Fibroblast of mammary gland (primary cell): ENCODE measurements around the gene RAX2.

Experiments used
- DNase-seq: peaks from one replicate; pipeline ENCODE4 v3.0.0-alpha.2; 2010; ENCODE audit warnings: low read depth
- H3K4me3 ChIP-seq: 2 replicates; pipeline ENCODE4 v1.5.1; 2011; ENCODE audit warnings: low read depth, mild to moderate bottlenecking, low read length, moderate library complexity; ENCODE audit not compliant: control insufficient read depth
- CTCF ChIP-seq: conservative IDR thresholded peaks from 2 replicates; pipeline ENCODE4 v1.5.1; 2011; ENCODE audit warnings: low read depth, low read length, inconsistent platforms; ENCODE audit not compliant: control insufficient read depth, insufficient read depth

RAX2 gene

GRCh38 chr19:3784607-3785450 lies 12.8 kb upstream of the RAX2 start:
- no peak overlapping the region for H3K4me3 ChIP-seq
- no peak for TF ChIP-seq CTCF
- peak; percentile 12 for DNase-seq

- peak; percentile 22 for TF ChIP-seq CTCF
- H3K4me3 ChIP-seq: no peak overlapping the region
- DNase-seq: no peak
These were observed 11.9 kb upstream of the RAX2 start for GRCh38 chr19:3783660-3784584.

GRCh38 chr19:3782903-3783302 lies 10.9 kb upstream of the RAX2 start:
- H3K4me3 ChIP-seq: no peak overlapping the region
- TF ChIP-seq CTCF: no peak
- DNase-seq: no peak

DNA sequence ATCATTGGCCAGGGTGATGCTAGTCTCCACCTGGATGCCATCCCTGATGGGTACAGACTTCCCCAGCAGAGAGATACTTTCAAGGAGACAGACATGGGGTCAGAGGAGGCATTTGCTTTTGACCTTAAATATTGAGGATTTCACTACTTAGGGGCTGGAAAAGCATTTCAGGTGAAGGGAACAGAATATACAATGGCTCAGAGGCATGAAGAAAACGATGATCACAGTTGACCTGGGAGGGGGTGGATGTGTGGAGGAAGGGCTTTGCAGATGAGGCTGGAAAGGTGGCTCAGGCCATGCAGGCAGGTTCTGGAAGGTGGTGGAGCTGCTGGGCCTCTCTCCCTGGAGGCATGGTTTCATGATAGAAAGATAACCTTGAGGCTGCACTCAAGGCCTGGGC lies 10.3 kb upstream of the RAX2 start:
- TF ChIP-seq CTCF: no peak
- H3K4me3 ChIP-seq: no peak overlapping the region
- no peak for DNase-seq

GRCh38 chr19:3781603-3782002 lies 9.6 kb upstream of the RAX2 start:
- DNase-seq: no peak
- TF ChIP-seq CTCF: no peak
- no peak overlapping the region for H3K4me3 ChIP-seq

- H3K4me3 ChIP-seq: no peak overlapping the region
- no peak for DNase-seq
- no peak for TF ChIP-seq CTCF
These were observed 8.8 kb upstream of the RAX2 start for GRCh38 chr19:3780786-3781304.
